ENCODE data around the gene SHISA9.

The SHISA9 gene

DNA sequence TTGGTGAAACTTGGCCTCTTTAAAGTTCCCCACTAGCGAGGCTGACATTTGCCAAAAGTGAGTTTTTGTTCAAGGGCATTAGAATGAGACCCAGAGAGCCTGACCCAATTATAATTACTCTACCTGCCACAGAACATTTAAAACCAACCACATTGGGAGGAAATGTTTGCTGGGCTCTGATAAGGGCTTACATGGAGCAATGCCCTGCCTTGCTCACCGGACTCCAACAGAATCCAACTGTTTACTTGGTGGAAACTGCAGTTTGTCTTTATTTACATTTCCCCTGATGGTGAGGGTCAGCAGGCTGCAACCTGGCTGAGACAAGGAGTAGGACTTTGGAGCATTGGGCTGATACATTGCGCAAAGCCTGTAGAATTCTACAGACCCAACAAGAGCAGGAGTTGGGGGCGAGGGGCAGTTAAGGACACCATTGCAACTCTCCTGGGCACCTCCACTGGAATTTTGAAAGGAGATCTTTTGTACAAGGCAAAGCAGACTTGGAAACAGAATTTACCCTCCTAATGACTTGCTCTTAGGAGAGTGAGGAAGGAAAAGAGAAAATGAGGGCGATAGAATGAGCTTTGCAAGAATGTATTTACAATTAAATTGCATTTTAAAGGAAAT, 368.6 kb downstream of the SHISA9 start:
- Histone ChIP-seq H4K8ac (ENCODE audit: low read length) (no peak overlapping the region), H3K4me3 (ENCODE audit: insufficient read depth in 1 of 2, low read depth in 1 of 2, low read length in 2 of 2) (no peak overlapping the region), H2BK12ac (ENCODE audit: low read length in 2 of 2) (no peak overlapping the region), H3K9ac (ENCODE audit: low read length) (no peak overlapping the region), H3K4me2 (ENCODE audit: low read length, poor library complexity, severe bottlenecking) (no peak overlapping the region), H3K23ac (ENCODE audit: low read length in 2 of 2) (no peak overlapping the region), H3K4ac (ENCODE audit: low read depth in 1 of 2, low read length in 2 of 2) (no peak overlapping the region), H3K18ac (ENCODE audit: low read depth in 1 of 2, low read length in 2 of 2) (no peak overlapping the region), H3K14ac (ENCODE audit: low read length in 2 of 2) (no peak overlapping the region), H2BK15ac (ENCODE audit: low read depth, poor library complexity, severe bottlenecking) (no peak overlapping the region), H2AK5ac (ENCODE audit: low read length, severe bottlenecking) (no peak overlapping the region), H3K27ac (ENCODE audit: low read length, poor library complexity, severe bottlenecking) (no peak overlapping the region), H2BK120ac (ENCODE audit: low read depth, low read length) (no peak overlapping the region), H3K36me3 (ENCODE audit: control insufficient read depth in 1 of 2, insufficient read depth in 2 of 2, low read depth in 1 of 2, low read length in 2 of 2) (no peaks in the 10 kb centered on the region), H3K27me3 (ENCODE audit: control insufficient read depth in 1 of 2, insufficient read depth in 1 of 2, low read length in 2 of 2) (peaks cover 0 to 4% of the 10 kb centered on the region in 2 experiments), H3K79me1 (replicated peaks; ENCODE audit: low read length, poor library complexity, severe bottlenecking) (no peaks in the 10 kb centered on the region), H4K91ac (ENCODE audit: low read length) (no peak overlapping the region), H2AFZ (ENCODE audit: low read depth, low read length) (no peak overlapping the region), H3K4me1 (ENCODE audit: control insufficient read depth, insufficient read depth, low read depth, low read length) (no peaks in the 10 kb centered on the region), H2BK5ac (ENCODE audit: low read depth, low read length, poor library complexity, severe bottlenecking) (no peak overlapping the region), H3K9me3 (ENCODE audit: control insufficient read depth, low read length) (peaks cover 4% of the 10 kb centered on the region)
- DNase-seq = no peak
- WGBS = 57% methylated on average over 4 of the region's 5 CpGs

DNA sequence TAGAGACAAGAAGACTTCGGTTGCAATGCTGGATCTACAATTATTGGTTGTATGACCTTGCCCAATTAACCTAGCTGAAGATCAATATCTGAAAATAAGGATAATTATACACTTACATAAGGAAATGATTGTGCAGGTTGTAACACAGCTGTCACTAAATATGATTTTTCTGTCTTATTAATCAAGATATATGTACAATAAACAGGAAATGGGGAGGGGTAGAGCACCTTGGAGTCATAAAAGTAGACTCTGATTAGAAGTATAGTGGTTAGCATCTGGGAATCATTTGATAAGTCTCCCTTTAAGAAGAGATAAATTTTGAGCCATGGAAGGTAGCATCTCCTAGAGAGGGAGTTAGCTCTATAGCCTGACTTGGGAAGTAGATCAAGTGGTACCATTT, 369.2 kb downstream of the SHISA9 start:
- no peak overlapping the region for H3K14ac ChIP-seq (ENCODE audit: low read length in 2 of 2)

DNA sequence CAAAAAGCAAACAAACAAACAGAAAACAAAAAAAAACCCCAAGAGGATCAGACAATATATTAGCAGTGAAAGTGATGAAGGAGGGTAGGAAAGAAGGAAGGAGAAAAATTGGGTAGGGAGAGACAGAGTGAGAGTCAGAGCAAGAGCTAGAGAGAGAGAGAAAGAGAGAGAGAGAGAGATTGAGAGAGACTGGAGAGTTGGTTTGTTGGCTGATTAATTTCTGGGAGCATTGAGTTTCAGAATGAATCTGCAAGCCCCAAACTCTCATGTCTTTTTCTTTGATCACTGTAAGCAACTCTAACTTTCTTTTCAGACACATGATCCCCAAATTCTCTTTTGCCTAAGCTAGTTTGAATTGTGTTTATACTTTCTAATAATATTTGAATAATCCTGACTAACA, 388.1 kb downstream of the SHISA9 start:
- H2AFZ ChIP-seq (ENCODE audit: low read depth, low read length) = no peak overlapping the region
- no peak overlapping the region for H4K91ac ChIP-seq (ENCODE audit: low read length)
- no peak overlapping the region for H3K14ac ChIP-seq (ENCODE audit: low read length in 2 of 2)

More for the DNA sequence above, 369.2 kb downstream of the SHISA9 start:
- H3K4ac ChIP-seq (ENCODE audit: low read depth in 1 of 2, low read length in 2 of 2) = no peak overlapping the region
- H3K9ac ChIP-seq (ENCODE audit: low read length) = no peak overlapping the region
- no peak overlapping the region for H4K8ac ChIP-seq (ENCODE audit: low read length)
- no peak for DNase-seq
- no peaks in the 10 kb centered on the region for H3K4me1 ChIP-seq (ENCODE audit: control insufficient read depth, insufficient read depth, low read depth, low read length)
- H2BK5ac ChIP-seq (ENCODE audit: low read depth, low read length, poor library complexity, severe bottlenecking) = no peak overlapping the region
- H3K9me3 ChIP-seq (ENCODE audit: control insufficient read depth, low read length) = peaks cover 4% of the 10 kb centered on the region
- H2BK120ac ChIP-seq (ENCODE audit: low read depth, low read length) = no peak overlapping the region
- H2AK5ac ChIP-seq (ENCODE audit: low read length, severe bottlenecking) = no peak overlapping the region
- no peaks in the 10 kb centered on the region for H3K36me3 ChIP-seq (ENCODE audit: control insufficient read depth in 1 of 2, insufficient read depth in 2 of 2, low read depth in 1 of 2, low read length in 2 of 2)
- no peak overlapping the region for H2BK12ac ChIP-seq (ENCODE audit: low read length in 2 of 2)
- peaks cover 0 to 4% of the 10 kb centered on the region in 2 experiments for H3K27me3 ChIP-seq (ENCODE audit: control insufficient read depth in 1 of 2, insufficient read depth in 1 of 2, low read length in 2 of 2)
- no peak overlapping the region for H2AFZ ChIP-seq (ENCODE audit: low read depth, low read length)
- no peaks in the 10 kb centered on the region for H3K79me1 ChIP-seq (replicated peaks; ENCODE audit: low read length, poor library complexity, severe bottlenecking)
- no peak overlapping the region for H3K23ac ChIP-seq (ENCODE audit: low read length in 2 of 2)
- H3K18ac ChIP-seq (ENCODE audit: low read depth in 1 of 2, low read length in 2 of 2) = no peak overlapping the region
- H3K4me3 ChIP-seq (ENCODE audit: insufficient read depth in 1 of 2, low read depth in 1 of 2, low read length in 2 of 2) = no peak overlapping the region
- H3K27ac ChIP-seq (ENCODE audit: low read length, poor library complexity, severe bottlenecking) = no peak overlapping the region
- WGBS = no CpG with 5 or more reads among the region's 1 CpG
- no peak overlapping the region for H3K4me2 ChIP-seq (ENCODE audit: low read length, poor library complexity, severe bottlenecking)
- no peak overlapping the region for H2BK15ac ChIP-seq (ENCODE audit: low read depth, poor library complexity, severe bottlenecking)
- no peak overlapping the region for H4K91ac ChIP-seq (ENCODE audit: low read length)

More for the DNA sequence above, 388.1 kb downstream of the SHISA9 start:
- H3K4ac ChIP-seq (ENCODE audit: low read depth in 1 of 2, low read length in 2 of 2) = no peak overlapping the region
- DNase-seq = no peak
- H4K8ac ChIP-seq (ENCODE audit: low read length) = no peak overlapping the region
- H3K27me3 ChIP-seq (ENCODE audit: control insufficient read depth in 1 of 2, insufficient read depth in 1 of 2, low read length in 2 of 2) = peaks cover 0 to 4% of the 10 kb centered on the region in 2 experiments
- H3K9ac ChIP-seq (ENCODE audit: low read length) = no peak overlapping the region
- no peak overlapping the region for H3K23ac ChIP-seq (ENCODE audit: low read length in 2 of 2)
- H3K4me1 ChIP-seq (ENCODE audit: control insufficient read depth, insufficient read depth, low read depth, low read length) = no peaks in the 10 kb centered on the region
- no peaks in the 10 kb centered on the region for H3K79me1 ChIP-seq (replicated peaks; ENCODE audit: low read length, poor library complexity, severe bottlenecking)
- no peak overlapping the region for H3K4me3 ChIP-seq (ENCODE audit: insufficient read depth in 1 of 2, low read depth in 1 of 2, low read length in 2 of 2)
- H3K27ac ChIP-seq (ENCODE audit: low read length, poor library complexity, severe bottlenecking) = no peak overlapping the region
- no peak overlapping the region for H3K18ac ChIP-seq (ENCODE audit: low read depth in 1 of 2, low read length in 2 of 2)
- no peak overlapping the region for H2BK15ac ChIP-seq (ENCODE audit: low read depth, poor library complexity, severe bottlenecking)
- H2BK120ac ChIP-seq (ENCODE audit: low read depth, low read length) = no peak overlapping the region
- no peak overlapping the region for H2BK12ac ChIP-seq (ENCODE audit: low read length in 2 of 2)
- H2AK5ac ChIP-seq (ENCODE audit: low read length, severe bottlenecking) = no peak overlapping the region
- H3K4me2 ChIP-seq (ENCODE audit: low read length, poor library complexity, severe bottlenecking) = no peak overlapping the region
- no peaks in the 10 kb centered on the region for H3K36me3 ChIP-seq (ENCODE audit: control insufficient read depth in 1 of 2, insufficient read depth in 2 of 2, low read depth in 1 of 2, low read length in 2 of 2)
- H3K9me3 ChIP-seq (ENCODE audit: control insufficient read depth, low read length) = peaks cover 7% of the 10 kb centered on the region
- H2BK5ac ChIP-seq (ENCODE audit: low read depth, low read length, poor library complexity, severe bottlenecking) = no peak overlapping the region

Measured in mesenchymal stem cell (in vitro differentiated cells and primary cell).